Loucy (cell line): Measurements from ENCODE around the gene TXNRD2.
A peak's percentile ranks its signal among the peaks of the same experiment; 100 is the strongest.

ENCODE experiments used
- H2AFZ ChIP-seq: fragments of 200-600 bp; sonication (generic); 2 replicates; pipeline ENCODE4 v1.6.0; 2016; ENCODE audit warnings: antibody characterized with exemption, mild to moderate bottlenecking, low read length, moderate library complexity
- H3F3A ChIP-seq: fragments of 200-600 bp; 2 replicates; pipeline ENCODE4 v1.6.0; 2016; ENCODE audit warnings: antibody characterized with exemption, low read depth, mild to moderate bottlenecking
- H3K27me3 ChIP-seq: fragments of 200-600 bp; sonication (generic); 2 replicates; pipeline ENCODE4 v1.6.1; 2014; ENCODE audit warnings: low read length, mild to moderate bottlenecking; ENCODE audit not compliant: insufficient read depth, poor library complexity, severe bottlenecking
- H3K36me3 ChIP-seq: fragments of 200-600 bp; sonication (generic); 2 replicates; pipeline ENCODE4 v1.6.1; 2016; ENCODE audit warnings: low read length; ENCODE audit not compliant: insufficient read depth
- H3K4me1 ChIP-seq: fragments of 200-600 bp; sonication (generic); 2 replicates; pipeline ENCODE4 v1.5.1; 2014; ENCODE audit warnings: low read length, mild to moderate bottlenecking; ENCODE audit not compliant: insufficient read depth, poor library complexity, severe bottlenecking
- H3K4me2 ChIP-seq: fragments of 200-600 bp; sonication (generic); 2 replicates; pipeline ENCODE4 v1.6.0; 2014; ENCODE audit warnings: antibody characterized with exemption, low read length, low read depth, mild to moderate bottlenecking; ENCODE audit not compliant: poor library complexity, severe bottlenecking
- H3K4me3 ChIP-seq: fragments of 200-600 bp; sonication (generic); 2 replicates; pipeline ENCODE4 v1.5.1; 2014; ENCODE audit warnings: low read length, mild to moderate bottlenecking, mixed read lengths; ENCODE audit not compliant: poor library complexity, severe bottlenecking
- H3K79me2 ChIP-seq: fragments of 200-600 bp; sonication (generic); 2 replicates; pipeline ENCODE4 v1.6.1; 2014; ENCODE audit warnings: low read length; ENCODE audit not compliant: insufficient read depth
- H3K9ac ChIP-seq: fragments of 200-600 bp; sonication (generic); 2 replicates; pipeline ENCODE4 v1.6.0; 2014; ENCODE audit warnings: mild to moderate bottlenecking, low read depth, low read length, moderate library complexity; ENCODE audit not compliant: poor library complexity, severe bottlenecking
- H3K9me2 ChIP-seq: fragments of 200-600 bp; sonication (generic); replicated peaks from 2 replicates; pipeline ENCODE4 v1.6.1; 2016; ENCODE audit warnings: low read depth, low read length, mixed read lengths
- H3K9me3 ChIP-seq: fragments of 200-600 bp; sonication (generic); 2 replicates; pipeline ENCODE4 v1.6.1; 2014; ENCODE audit warnings: mild to moderate bottlenecking, antibody characterized with exemption, low read length, low read depth; ENCODE audit not compliant: insufficient read depth
- H4K20me1 ChIP-seq: fragments of 200-600 bp; sonication (generic); 2 replicates; pipeline ENCODE4 v1.6.0; 2014; ENCODE audit warnings: antibody characterized with exemption, low read length, mild to moderate bottlenecking; ENCODE audit not compliant: insufficient read depth, poor library complexity, severe bottlenecking
- EZH2phosphoT487 ChIP-seq: fragments of 200-600 bp; IDR thresholded peaks from 2 replicates; pipeline ENCODE4 v1.6.1; 2018; ENCODE audit warnings: antibody characterized with exemption, mild to moderate bottlenecking, moderate library complexity, borderline replicate concordance
- TF ChIP-seq, protein P1 (sequence below): fragments of 200-600 bp; sonication (generic); conservative IDR thresholded peaks from 2 replicates; pipeline ENCODE4 v1.5.1; 2014; ENCODE audit warnings: mild to moderate bottlenecking, antibody characterized with exemption, low read length

Gene TXNRD2

DNA sequence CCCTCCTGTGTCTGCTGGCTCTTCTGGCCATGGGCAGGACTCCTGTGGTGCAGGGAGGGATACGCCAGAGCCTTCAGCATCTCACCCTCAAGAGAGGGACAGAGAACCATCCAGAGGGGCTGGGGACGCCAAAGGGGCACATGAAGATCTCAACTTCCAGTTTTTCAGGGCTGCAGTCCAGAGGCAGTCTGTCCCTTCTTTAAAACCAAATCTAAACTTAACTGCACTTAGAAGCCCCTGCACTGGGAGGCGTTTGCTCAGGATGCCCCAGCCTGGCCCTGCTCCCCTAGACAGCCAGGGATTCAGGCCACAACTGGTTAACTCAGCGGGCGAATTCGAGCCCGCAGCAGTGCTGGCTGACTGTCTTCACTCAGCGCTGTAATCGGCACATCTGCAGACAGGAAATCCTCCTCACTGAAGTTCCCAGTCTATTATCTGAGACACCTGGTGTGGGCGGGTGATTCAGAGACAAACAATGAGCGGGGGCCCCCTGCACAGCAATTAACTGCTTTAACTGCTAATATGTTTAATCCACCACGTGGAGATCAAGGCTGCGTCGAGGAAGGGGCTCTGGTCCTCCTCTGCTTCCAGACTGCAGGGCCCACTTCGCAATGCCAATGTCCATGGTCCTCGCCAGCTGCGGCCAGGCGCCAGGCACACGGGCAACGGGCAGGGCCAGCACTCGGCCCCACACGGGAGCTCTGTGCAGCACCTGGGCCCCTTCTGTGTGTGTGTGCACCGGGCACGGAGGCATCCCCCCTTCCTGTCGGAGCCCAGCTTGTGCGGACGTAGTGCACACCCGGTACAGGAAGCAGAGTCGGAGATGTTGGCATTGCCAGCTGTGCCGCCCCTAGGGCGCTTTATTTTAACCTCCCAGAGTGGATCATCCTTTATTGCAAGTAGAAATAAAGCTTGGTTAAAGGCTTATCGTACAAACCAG lies 50.0 kb downstream of the TXNRD2 start:
- H3K9ac ChIP-seq, result peak overlapping the region; percentile 90

DNA sequence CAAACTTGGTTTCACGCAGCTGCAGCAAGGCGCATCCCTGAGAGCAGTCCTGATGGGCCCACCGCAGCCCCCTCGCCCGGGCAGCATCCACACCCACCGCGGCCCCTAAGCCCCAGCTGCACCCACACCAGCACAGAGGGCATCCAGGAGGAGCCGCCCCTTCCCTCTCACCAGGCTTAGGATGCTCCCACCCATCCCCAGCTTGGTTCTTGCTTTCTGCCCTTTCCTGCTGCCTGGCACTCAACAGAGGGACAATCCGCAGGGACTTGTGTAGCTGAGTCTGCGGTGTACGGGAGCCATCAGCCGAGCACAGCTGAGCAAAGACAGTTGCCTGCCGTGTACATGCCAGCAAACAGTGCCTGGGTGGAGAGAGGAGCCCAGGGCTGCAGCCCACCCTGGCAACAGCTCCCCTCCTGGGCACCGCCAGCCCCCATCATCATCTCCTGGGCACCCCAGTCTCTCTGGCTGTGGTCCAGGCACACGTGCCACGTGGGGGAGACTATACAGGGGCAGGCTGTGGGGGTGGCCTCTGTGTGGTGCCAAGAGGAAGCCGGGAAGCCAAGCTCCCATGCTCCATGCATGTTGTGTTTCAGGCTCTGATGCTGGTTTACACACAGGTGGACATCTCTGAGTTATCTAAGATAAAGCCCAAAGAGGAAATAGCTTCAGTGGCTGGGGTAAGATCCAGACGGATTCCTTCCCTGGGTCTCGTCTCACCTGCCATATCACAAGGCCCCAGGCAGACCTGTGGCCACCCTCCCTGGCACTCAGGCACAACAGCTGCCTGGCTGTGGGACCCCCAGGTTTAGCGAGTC lies 50.9 kb downstream of the TXNRD2 start:
- Histone ChIP-seq H2AFZ (no peak overlapping the region), H3K9ac (peak overlapping the region; percentile 90), H3K9me2 (no peaks in the 10 kb centered on the region), H3K27me3 (no peaks in the 10 kb centered on the region), H3K9me3 (no peaks in the 10 kb centered on the region), H3K4me2 (peak overlapping the region; percentile 92), H3K36me3 (no peaks in the 10 kb centered on the region), H3K4me3 (peak overlapping the region; percentile 66), H4K20me1 (no peaks in the 10 kb centered on the region), H3F3A (peaks cover 21% of the 10 kb centered on the region), H3K4me1 (peaks cover 80% of the 10 kb centered on the region), H3K79me2 (peaks cover 18% of the 10 kb centered on the region; the same call in 1 of the 2 replicates)
- TF ChIP-seq EZH2phosphoT487, result no peak
- TF ChIP-seq, protein P1, sequence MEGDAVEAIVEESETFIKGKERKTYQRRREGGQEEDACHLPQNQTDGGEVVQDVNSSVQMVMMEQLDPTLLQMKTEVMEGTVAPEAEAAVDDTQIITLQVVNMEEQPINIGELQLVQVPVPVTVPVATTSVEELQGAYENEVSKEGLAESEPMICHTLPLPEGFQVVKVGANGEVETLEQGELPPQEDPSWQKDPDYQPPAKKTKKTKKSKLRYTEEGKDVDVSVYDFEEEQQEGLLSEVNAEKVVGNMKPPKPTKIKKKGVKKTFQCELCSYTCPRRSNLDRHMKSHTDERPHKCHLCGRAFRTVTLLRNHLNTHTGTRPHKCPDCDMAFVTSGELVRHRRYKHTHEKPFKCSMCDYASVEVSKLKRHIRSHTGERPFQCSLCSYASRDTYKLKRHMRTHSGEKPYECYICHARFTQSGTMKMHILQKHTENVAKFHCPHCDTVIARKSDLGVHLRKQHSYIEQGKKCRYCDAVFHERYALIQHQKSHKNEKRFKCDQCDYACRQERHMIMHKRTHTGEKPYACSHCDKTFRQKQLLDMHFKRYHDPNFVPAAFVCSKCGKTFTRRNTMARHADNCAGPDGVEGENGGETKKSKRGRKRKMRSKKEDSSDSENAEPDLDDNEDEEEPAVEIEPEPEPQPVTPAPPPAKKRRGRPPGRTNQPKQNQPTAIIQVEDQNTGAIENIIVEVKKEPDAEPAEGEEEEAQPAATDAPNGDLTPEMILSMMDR, result no peak

More for the DNA sequence above, 50.0 kb downstream of the TXNRD2 start:
- Histone ChIP-seq H3F3A (peaks cover 21% of the 10 kb centered on the region), H3K27me3 (no peaks in the 10 kb centered on the region), H2AFZ (no peak overlapping the region), H3K9me2 (no peaks in the 10 kb centered on the region), H3K4me2 (peak overlapping the region; percentile 92), H3K9me3 (no peaks in the 10 kb centered on the region), H3K4me1 (peaks cover 77% of the 10 kb centered on the region), H3K79me2 (peaks cover 18% of the 10 kb centered on the region; the same call in 1 of the 2 replicates), H4K20me1 (no peaks in the 10 kb centered on the region), H3K4me3 (peak overlapping the region; percentile 66), H3K36me3 (no peaks in the 10 kb centered on the region)
- no peak for TF ChIP-seq EZH2phosphoT487
- TF ChIP-seq, protein P1, result peak; percentile 48

DNA sequence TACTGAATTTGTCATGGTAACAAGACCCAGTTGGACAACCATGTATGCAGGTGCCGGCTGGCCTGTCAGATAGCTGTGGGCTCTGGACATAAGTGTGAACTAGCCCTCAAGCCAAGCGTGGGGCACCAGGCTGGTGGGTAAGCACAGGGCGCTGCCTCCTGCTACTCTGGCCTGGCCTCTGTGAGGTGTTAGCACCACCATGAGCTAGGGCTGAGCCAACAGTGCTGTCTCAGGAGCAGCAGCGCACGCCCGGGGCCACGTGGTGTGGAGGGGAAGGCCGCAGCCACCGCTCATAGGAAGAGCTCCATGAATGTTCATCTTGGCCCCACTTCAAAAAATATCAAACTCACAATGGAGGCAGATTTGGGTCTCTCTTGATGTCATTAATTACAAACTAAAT lies 51.7 kb downstream of the TXNRD2 start:
- H3K79me2 ChIP-seq, result peaks cover 13% of the 10 kb centered on the region; the same call in 1 of the 2 replicates
- no peaks in the 10 kb centered on the region for H4K20me1 ChIP-seq
- H3K36me3 ChIP-seq, result no peaks in the 10 kb centered on the region
- H3K4me2 ChIP-seq, result peak overlapping the region; percentile 92
- H2AFZ ChIP-seq, result no peak overlapping the region
- peaks cover 80% of the 10 kb centered on the region for H3K4me1 ChIP-seq
- peaks cover 21% of the 10 kb centered on the region for H3F3A ChIP-seq
- no peak for TF ChIP-seq EZH2phosphoT487
- TF ChIP-seq, protein P1, result no peak
- no peak overlapping the region for H3K4me3 ChIP-seq
- H3K27me3 ChIP-seq, result no peaks in the 10 kb centered on the region
- no peaks in the 10 kb centered on the region for H3K9me3 ChIP-seq
- no peaks in the 10 kb centered on the region for H3K9me2 ChIP-seq
- H3K9ac ChIP-seq, result peak overlapping the region; percentile 90
